K562 (cell line): ENCODE results near the gene RABEPK. TPM values are rescaled to one million over a fixed set of nuclear protein-coding genes. Genes with fewer than 3 reads are reported as not detected.

ENCODE experiments used
- ATAC-seq: fragments of 200-7000 bp; cut with Tn5 transposase; 3 replicates; pipeline ENCODE4 v1.9.1; 2020; ENCODE audit warnings: moderate library complexity
- BruUV-seq: library from RNA; stranded (reverse); fragments of 400-500 nt; replicated peaks from 2 replicates; lab custom pipeline; 2021; lab: Mats Ljungman, UMichigan
- CTCF ChIA-PET: fragments of 300-600 bp; formaldehyde crosslinking; extraction: SDS; loops from one replicate; lab custom pipeline; 2021; ENCODE audit warnings: low intra/inter-chr PET ratio; lab: Yijun Ruan, JAX
- POLR2A ChIA-PET: fragments of 300-600, 350-650 bp; sonication (Branson Sonifier 250); formaldehyde crosslinking; extraction: SDS; loops from one replicate; lab custom pipeline; 2021; ENCODE audit warnings: antibody characterized with exemption, inconsistent platforms; lab: Yijun Ruan, JAX
- DNase-seq, 4 experiments: peaks; one replicate each; pipeline versions ENCODE4 v3.0.0 to v3.0.0-alpha.2; 2011 to 2018; ENCODE audit warnings: low spot score in 3 of 4, mixed read lengths in 3 of 4; ENCODE audit errors: extremely low read depth in 1 of 4
- FAIRE-seq: peaks from 2 replicates; lab custom pipeline; 2011; peaks lifted over from hg19 to GRCh38; lab: Jason Lieb, UNC
- H2AFZ ChIP-seq: 2 replicates; pipeline ENCODE4 v1.6.0; 2011; ENCODE audit warnings: low read depth, low read length, control low read depth, inconsistent platforms
- H3K27ac ChIP-seq: fragments of 200-600 bp; 3 replicates; pipeline ENCODE4 v1.8.0; 2011; ENCODE audit warnings: low read depth, mild to moderate bottlenecking, control low read depth, inconsistent platforms, low read length, moderate library complexity, mixed read lengths; ENCODE audit errors: extremely low read depth
- H3K27me3 ChIP-seq, 2 experiments: fragments of 300-600 bp in 1 of 2; 2 replicates in 1 of 2; 3 replicates in 1 of 2; pipeline versions ENCODE4 v1.6.0 to v1.8.0; 2011; ENCODE audit warnings: inconsistent platforms in 2 of 2, low read length in 2 of 2, mild to moderate bottlenecking in 1 of 2, mixed read lengths in 1 of 2, moderate library complexity in 1 of 2; ENCODE audit not compliant: control insufficient read depth in 2 of 2, insufficient read depth in 2 of 2
- H3K36me3 ChIP-seq: fragments of 300-600 bp; 3 replicates; pipeline ENCODE4 v1.8.0; 2011; ENCODE audit warnings: mild to moderate bottlenecking, low read length, inconsistent platforms; ENCODE audit not compliant: control insufficient read depth, insufficient read depth
- H3K4me1 ChIP-seq, 2 experiments: fragments of 200-600 bp in 1 of 2; replicated peaks in 1 of 2; 2 replicates in 1 of 2; 3 replicates in 1 of 2; pipeline versions ENCODE4 v1.5.1 to v1.8.0; 2011; ENCODE audit warnings: inconsistent platforms in 2 of 2, low read length in 2 of 2, mild to moderate bottlenecking in 1 of 2, mixed read lengths in 1 of 2, moderate library complexity in 1 of 2; ENCODE audit not compliant: control insufficient read depth in 2 of 2, insufficient read depth in 2 of 2
- H3K4me2 ChIP-seq: 2 replicates; pipeline ENCODE4 v1.6.1; 2011; ENCODE audit warnings: low read length, control low read depth, inconsistent platforms, mixed read lengths; ENCODE audit not compliant: insufficient read depth
- H3K4me3 ChIP-seq: fragments of 200-600 bp; sonication (generic), shearing (Covaris generic); 2 replicates; pipeline ENCODE4 v1.5.1; 2016; ENCODE audit warnings: control low read depth, inconsistent platforms
- H3K79me2 ChIP-seq: fragments of 200-600 bp; 3 replicates; pipeline ENCODE4 v1.8.0; 2011; ENCODE audit warnings: low read length, inconsistent platforms; ENCODE audit not compliant: control insufficient read depth, insufficient read depth
- H3K9ac ChIP-seq, 2 experiments: 2 replicates each; pipeline versions ENCODE4 v1.6.0 to v1.6.1; 2011; ENCODE audit warnings: low read depth in 2 of 2, low read length in 2 of 2, control low read depth in 1 of 2, inconsistent platforms in 1 of 2, mild to moderate bottlenecking in 1 of 2, mixed read lengths in 1 of 2; ENCODE audit not compliant: insufficient read depth in 1 of 2
- H3K9me1 ChIP-seq: one replicate; pipeline ENCODE4 v1.6.0; 2011; ENCODE audit warnings: inconsistent platforms, mild to moderate bottlenecking, low read length, moderate library complexity; ENCODE audit not compliant: control insufficient read depth, insufficient read depth
- H3K9me3 ChIP-seq: replicated peaks from 2 replicates; pipeline ENCODE4 v1.5.1; 2011; ENCODE audit warnings: low read depth, low read length, inconsistent platforms; ENCODE audit not compliant: control insufficient read depth, insufficient read depth
- H4K20me1 ChIP-seq: replicated peaks from 2 replicates; pipeline ENCODE4 v1.6.1; 2011; ENCODE audit warnings: low read length, inconsistent platforms, mixed read lengths; ENCODE audit not compliant: control insufficient read depth, insufficient read depth
- CHD2 ChIP-seq: IDR thresholded peaks from 2 replicates; pipeline ENCODE4 v1.6.1; 2011; ENCODE audit warnings: low read depth, low read length
- FOSL1 ChIP-seq: fragments of 200-800 bp; sonication (Bioruptor generic); conservative IDR thresholded peaks from 2 replicates; pipeline ENCODE4 v1.6.1; 2016; ENCODE audit warnings: missing genetic modification characterization, missing compliant biosample characterization
- GABPB1 ChIP-seq: sonication (generic); formaldehyde crosslinking; IDR thresholded peaks from 2 replicates; pipeline ENCODE4 v1.8.0; 2022; ENCODE audit warnings: mild to moderate bottlenecking, missing genetic modification reagents
- HCFC1 ChIP-seq: IDR thresholded peaks from 2 replicates; pipeline ENCODE4 v1.6.1; 2012; ENCODE audit warnings: low read depth, low read length, improper control_type of control experiment
- JUN ChIP-seq, 2 experiments: sonication (generic) in 1 of 2; formaldehyde crosslinking in 1 of 2; IDR thresholded peaks; 2 replicates each; pipeline versions ENCODE4 v1.6.1 to v1.8.0; 2012 to 2022; ENCODE audit warnings: borderline replicate concordance in 2 of 2, mild to moderate bottlenecking in 2 of 2, improper control_type of control experiment in 1 of 2, low read depth in 1 of 2, low read length in 1 of 2, missing genetic modification reagents in 1 of 2
- POLR2G ChIP-seq: fragments of 200-400 bp; formaldehyde crosslinking; IDR thresholded peaks from 2 replicates; pipeline ENCODE4 v1.6.1; 2017; ENCODE audit warnings: low read depth, mild to moderate bottlenecking, antibody characterized with exemption, low read length, moderate library complexity
- RBM22 ChIP-seq: fragments of 200-400 bp; formaldehyde crosslinking; IDR thresholded peaks from 2 replicates; pipeline ENCODE4 v1.6.1; 2018; ENCODE audit warnings: low read length, low read depth; ENCODE audit not compliant: poor library complexity, severe bottlenecking
- SMAD4 ChIP-seq: fragments of 250-450 bp; sonication (Bioruptor Pico); conservative IDR thresholded peaks from 2 replicates; pipeline ENCODE4 v1.8.0; 2021; ENCODE audit warnings: inconsistent platforms, mild to moderate bottlenecking, moderate library complexity
- ZNF785 ChIP-seq: fragments of 250-450 bp; sonication (Bioruptor Pico); IDR thresholded peaks from 2 replicates; pipeline ENCODE4 v1.4.0; 2020; ENCODE audit warnings: mild to moderate bottlenecking
- WGBS: fragments of 100-300 bp; shearing (Covaris generic); methylation state at CpG from one replicate; pipeline ENCODE4 v1.1.6; 2016; ENCODE audit warnings: low coverage, mixed read lengths; ENCODE audit not compliant: insufficient coverage; ENCODE audit errors: missing lambda C conversion rate; 5-methylcytosine and 5-hydroxymethylcytosine counted together
- in situ Hi-C: fragments of 300-500 bp; cut with MboI; formaldehyde crosslinking; loops from 4 replicates; pipeline ENCODE4 v1.15.0; 2018; ENCODE audit warnings: inconsistent platforms, mixed read lengths
- intact Hi-C: fragments of 100-400 bp; cut with micrococcal nuclease; formaldehyde crosslinking; loops from 2 replicates; pipeline ENCODE4 v1.14.2; 2022
- polyA plus RNA-seq, 8 experiments: library from polyadenylated mRNA; depleted of rRNA in 4 of 8; stranded (reverse) in 5 of 8; unstranded in 3 of 8; fragments of >200 nt; fragmentation: Nextera tagmentation in 2 of 8; fragmentation: Illumina TruSeq in 1 of 8; extraction: Ambion mirVana in 2 of 8; extraction: Trizol in 1 of 8; gene quantifications; 2 replicates each; pipeline versions ENCODE4 v1.2.1 to v1.2.3, GENCODE V29; 2011 to 2014; ENCODE audit warnings: inconsistent platforms in 1 of 8, missing spikeins in 1 of 8
- total RNA-seq, 7 experiments: library from RNA; depleted of rRNA in 6 of 7; stranded (reverse); fragments of >200 nt in 6 of 7; fragmentation: Illumina TruSeq in 2 of 7; extraction: Trizol in 2 of 7; gene quantifications; 2 replicates each; pipeline versions ENCODE4 v1.2.1 to v1.2.3, GENCODE V29; 2011 to 2021; ENCODE audit warnings: low replicate concordance in 1 of 7
- TF ChIP-seq, protein P1 (sequence below): fragments of 450-650 bp; IDR thresholded peaks from 2 replicates; pipeline ENCODE4 v1.6.1; 2016
- TF ChIP-seq, protein P2 (sequence below), 2 experiments: fragments of 450-650 bp; IDR thresholded peaks; 2 replicates each; pipeline ENCODE4 v1.6.1; 2016; ENCODE audit warnings: mild to moderate bottlenecking in 2 of 2, borderline replicate concordance in 1 of 2, low read depth in 1 of 2, moderate library complexity in 1 of 2
- TF ChIP-seq, protein P3 (sequence below): sonication (generic); formaldehyde crosslinking; IDR thresholded peaks from 2 replicates; pipeline ENCODE4 v1.8.0; 2022; ENCODE audit warnings: mild to moderate bottlenecking, missing genetic modification reagents

RABEPK gene
- total and polyA plus RNA-seq, 9 of the 15 experiments (the other 6 are each of a cell fraction or from before 2014, with no cell fraction given): 38.3 to 113 (median 52.8) TPM

DNA sequence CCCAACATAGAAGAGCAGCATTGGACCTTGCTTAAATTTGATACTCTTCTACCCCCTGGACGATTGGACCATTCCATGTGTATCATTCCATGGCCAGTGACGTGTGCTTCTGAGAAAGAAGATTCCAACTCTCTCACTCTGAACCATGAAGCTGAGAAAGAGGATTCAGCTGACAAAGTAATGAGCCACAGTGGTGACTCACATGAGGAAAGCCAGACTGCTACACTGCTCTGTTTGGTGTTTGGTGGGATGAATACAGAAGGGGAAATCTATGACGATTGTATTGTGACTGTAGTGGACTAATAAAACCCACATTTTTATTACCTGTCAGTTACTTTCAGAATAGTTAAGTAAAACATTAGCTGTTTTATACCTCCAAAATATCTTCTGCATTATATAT, 33.3 kb downstream of the RABEPK start:
- no peaks in the 10 kb centered on the region for H3K9me3 ChIP-seq
- in situ Hi-C loops: no loop called here
- CTCF ChIA-PET: no interaction called here
- H3K27me3 ChIP-seq: no peaks in the 10 kb centered on the region
- no TSS peak for BruUV-seq
- DNase-seq (peak in 1 of 4 experiments; percentile 21), ATAC-seq (peak; percentile 7), FAIRE-seq (no peak)
- H2AFZ ChIP-seq: no peak overlapping the region
- no peak overlapping the region for H3K4me3 ChIP-seq
- peaks cover 4 to 15% of the 10 kb centered on the region in 2 experiments; a peak in 2 of 5 replicates for H3K4me1 ChIP-seq
- WGBS: 48% methylated on average over 3 of the region's 3 CpGs
- H4K20me1 ChIP-seq: peaks cover 40% of the 10 kb centered on the region
- TF ChIP-seq FOSL1 (tag): peak; percentile 68
- no peak for TF ChIP-seq RBM22
- TF ChIP-seq, protein P1, sequence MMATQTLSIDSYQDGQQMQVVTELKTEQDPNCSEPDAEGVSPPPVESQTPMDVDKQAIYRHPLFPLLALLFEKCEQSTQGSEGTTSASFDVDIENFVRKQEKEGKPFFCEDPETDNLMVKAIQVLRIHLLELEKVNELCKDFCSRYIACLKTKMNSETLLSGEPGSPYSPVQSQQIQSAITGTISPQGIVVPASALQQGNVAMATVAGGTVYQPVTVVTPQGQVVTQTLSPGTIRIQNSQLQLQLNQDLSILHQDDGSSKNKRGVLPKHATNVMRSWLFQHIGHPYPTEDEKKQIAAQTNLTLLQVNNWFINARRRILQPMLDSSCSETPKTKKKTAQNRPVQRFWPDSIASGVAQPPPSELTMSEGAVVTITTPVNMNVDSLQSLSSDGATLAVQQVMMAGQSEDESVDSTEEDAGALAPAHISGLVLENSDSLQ: no peak
- TF ChIP-seq, protein P2, sequence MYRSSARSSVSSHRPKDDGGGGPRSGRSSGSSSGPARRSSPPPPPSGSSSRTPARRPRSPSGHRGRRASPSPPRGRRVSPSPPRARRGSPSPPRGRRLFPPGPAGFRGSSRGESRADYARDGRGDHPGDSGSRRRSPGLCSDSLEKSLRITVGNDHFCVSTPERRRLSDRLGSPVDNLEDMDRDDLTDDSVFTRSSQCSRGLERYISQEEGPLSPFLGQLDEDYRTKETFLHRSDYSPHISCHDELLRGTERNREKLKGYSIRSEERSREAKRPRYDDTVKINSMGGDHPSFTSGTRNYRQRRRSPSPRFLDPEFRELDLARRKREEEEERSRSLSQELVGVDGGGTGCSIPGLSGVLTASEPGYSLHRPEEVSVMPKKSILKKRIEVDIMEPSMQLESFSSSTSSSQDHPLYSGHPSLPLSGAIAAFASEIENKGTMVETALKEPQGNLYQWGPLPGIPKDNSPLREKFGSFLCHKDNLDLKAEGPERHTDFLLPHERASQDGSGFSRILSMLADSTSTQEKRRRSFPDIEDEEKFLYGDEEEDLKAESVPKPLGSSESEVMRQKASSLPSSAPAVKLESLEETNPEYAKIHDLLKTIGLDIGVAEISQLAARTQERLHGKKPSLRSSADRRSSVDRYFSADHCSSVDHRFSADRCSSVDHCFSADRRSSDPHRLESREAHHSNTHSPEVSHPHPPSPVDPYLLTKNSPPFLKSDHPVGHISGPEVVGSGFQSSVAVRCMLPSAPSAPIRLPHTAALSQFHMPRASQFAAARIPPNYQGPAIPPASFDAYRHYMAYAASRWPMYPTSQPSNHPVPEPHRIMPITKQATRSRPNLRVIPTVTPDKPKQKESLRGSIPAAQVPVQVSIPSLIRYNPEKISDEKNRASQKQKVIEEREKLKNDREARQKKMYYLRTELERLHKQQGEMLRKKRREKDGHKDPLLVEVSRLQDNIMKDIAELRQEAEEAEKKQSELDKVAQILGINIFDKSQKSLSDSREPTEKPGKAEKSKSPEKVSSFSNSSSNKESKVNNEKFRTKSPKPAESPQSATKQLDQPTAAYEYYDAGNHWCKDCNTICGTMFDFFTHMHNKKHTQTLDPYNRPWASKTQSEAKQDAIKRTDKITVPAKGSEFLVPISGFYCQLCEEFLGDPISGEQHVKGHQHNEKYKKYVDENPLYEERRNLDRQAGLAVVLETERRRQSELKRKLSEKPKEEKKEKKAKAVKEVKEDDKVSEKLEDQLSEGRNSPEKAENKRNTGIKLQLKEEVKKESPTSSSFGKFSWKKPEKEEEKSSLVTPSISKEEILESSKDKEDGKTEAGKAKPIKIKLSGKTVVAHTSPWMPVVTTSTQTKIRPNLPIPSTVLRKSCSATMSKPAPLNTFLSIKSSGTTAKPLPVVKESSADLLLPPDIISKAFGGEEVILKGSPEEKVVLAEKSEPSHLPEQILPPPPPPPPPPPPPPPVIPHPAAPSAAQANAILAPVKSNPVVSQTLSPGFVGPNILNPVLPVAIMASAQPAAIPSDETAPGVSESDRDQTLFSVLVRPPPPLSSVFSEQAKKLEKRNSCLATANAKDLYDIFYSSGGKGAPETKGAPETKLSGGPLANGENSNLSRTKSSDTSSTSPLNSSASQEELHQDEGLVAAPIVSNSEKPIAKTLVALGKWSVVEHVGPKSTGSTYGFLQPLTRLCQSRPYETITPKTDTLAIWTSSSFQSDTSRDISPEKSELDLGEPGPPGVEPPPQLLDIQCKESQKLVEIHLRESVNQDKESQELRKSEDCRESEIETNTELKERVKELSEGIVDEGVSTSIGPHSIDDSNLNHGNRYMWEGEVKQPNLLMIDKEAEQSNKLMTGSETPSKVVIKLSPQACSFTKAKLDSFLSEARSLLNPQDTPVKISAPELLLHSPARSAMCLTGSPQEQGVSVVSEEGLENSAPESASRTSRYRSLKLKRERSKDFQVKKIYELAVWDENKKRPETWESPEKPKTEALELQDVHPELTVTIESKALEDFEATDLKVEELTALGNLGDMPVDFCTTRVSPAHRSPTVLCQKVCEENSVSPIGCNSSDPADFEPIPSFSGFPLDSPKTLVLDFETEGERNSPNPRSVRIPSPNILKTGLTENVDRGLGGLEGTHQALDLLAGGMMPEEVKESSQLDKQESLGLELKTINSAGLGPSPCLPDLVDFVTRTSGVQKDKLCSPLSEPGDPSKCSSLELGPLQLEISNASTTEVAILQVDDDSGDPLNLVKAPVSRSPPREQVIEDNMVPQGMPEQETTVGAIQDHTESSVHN (IDR thresholded peaks at IDR 0.05; ENCODE audit: borderline replicate concordance in 1 of 2, low read depth in 1 of 2): no peak
- no peak for TF ChIP-seq HCFC1
- TF ChIP-seq POLR2G: peak; percentile 60; the same call in 1 of the 2 replicates
- TF ChIP-seq, protein P3, sequence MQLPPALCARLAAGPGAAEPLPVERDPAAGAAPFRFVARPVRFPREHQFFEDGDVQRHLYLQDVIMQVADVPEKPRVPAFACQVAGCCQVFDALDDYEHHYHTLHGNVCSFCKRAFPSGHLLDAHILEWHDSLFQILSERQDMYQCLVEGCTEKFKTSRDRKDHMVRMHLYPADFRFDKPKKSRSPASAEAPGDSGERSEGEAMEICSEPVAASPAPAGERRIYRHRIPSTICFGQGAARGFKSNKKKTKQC: no peak
- no peak for TF ChIP-seq SMAD4 (CRISPR knock-in tag)
- peak; percentile 24; the same call in 1 of the 2 replicates for TF ChIP-seq CHD2
- peak; percentile 44; the same call in 1 of the 2 replicates for TF ChIP-seq JUN (IDR thresholded peaks at IDR 0.05; ENCODE audit: borderline replicate concordance, low read depth, low read length)
- TF ChIP-seq JUN (CRISPR knock-in tag; IDR thresholded peaks at IDR 0.05; ENCODE audit: borderline replicate concordance): no peak
- TF ChIP-seq GABPB1 (CRISPR knock-in tag): no peak
- no peak for TF ChIP-seq ZNF785 (CRISPR knock-in tag)
- intact Hi-C loops: no loop called here
- H3K79me2 ChIP-seq: peaks cover 34% of the 10 kb centered on the region
- H3K27ac ChIP-seq: peak overlapping the region; percentile 10; the same call in 2 of the 3 replicates
- no peak overlapping the region for H3K4me2 ChIP-seq
- peaks cover 68% of the 10 kb centered on the region for H3K36me3 ChIP-seq
- POLR2A ChIA-PET: interaction anchor here (0.6 to 6.2 kb wide), 9 partner anchors 9 to 174 kb away, joined by 3 to 75 read pairs (median 3); no protein-coding TSS in a partner anchor
- no peak overlapping the region for H3K9ac ChIP-seq
- no peaks in the 10 kb centered on the region for H3K9me1 ChIP-seq
